ENCODE results near the gene H2BW2.

DNA sequence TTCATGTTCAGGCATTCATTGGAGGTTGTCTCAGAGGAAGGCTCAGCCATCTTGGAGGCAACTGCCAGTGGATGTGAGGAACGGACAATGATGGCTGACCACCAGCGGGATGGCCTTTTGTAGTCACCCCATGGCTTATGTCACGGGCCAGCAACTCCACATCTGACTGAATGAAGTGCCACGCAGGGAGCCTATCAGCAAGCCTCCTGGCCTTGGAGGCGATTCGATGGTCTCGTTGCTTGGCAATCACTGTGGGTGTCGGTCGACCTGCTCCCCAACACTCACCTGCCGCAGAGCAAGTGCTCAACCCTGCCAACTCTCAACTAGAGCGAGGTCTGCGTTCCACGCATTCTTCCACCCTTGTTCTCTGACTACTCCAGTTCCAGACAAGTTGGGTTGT lies 7.4 kb downstream of the H2BW2 start:
- TF ChIP-seq, protein P1, sequence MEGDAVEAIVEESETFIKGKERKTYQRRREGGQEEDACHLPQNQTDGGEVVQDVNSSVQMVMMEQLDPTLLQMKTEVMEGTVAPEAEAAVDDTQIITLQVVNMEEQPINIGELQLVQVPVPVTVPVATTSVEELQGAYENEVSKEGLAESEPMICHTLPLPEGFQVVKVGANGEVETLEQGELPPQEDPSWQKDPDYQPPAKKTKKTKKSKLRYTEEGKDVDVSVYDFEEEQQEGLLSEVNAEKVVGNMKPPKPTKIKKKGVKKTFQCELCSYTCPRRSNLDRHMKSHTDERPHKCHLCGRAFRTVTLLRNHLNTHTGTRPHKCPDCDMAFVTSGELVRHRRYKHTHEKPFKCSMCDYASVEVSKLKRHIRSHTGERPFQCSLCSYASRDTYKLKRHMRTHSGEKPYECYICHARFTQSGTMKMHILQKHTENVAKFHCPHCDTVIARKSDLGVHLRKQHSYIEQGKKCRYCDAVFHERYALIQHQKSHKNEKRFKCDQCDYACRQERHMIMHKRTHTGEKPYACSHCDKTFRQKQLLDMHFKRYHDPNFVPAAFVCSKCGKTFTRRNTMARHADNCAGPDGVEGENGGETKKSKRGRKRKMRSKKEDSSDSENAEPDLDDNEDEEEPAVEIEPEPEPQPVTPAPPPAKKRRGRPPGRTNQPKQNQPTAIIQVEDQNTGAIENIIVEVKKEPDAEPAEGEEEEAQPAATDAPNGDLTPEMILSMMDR (IDR thresholded peaks at IDR 0.05), result no peak
- TF ChIP-seq EZH2 (IDR thresholded peaks at IDR 0.05) (no peak), EZH2phosphoT487 (IDR thresholded peaks at IDR 0.05) (no peak)
